HEK293T (cell line): ENCODE measurements around the gene CRYBA2.

Experiments
- BHLHE40 ChIP-seq: fragments of 450-650 bp; IDR thresholded peaks from 2 replicates; pipeline ENCODE4 v1.6.1; 2016; ENCODE audit warnings: mild to moderate bottlenecking, moderate library complexity, borderline replicate concordance
- FOXA1 ChIP-seq: fragments of 450-650 bp; IDR thresholded peaks from 2 replicates; pipeline ENCODE4 v1.6.1; 2016; ENCODE audit warnings: mild to moderate bottlenecking
- FOXK2 ChIP-seq: fragments of 450-650 bp; IDR thresholded peaks from 2 replicates; pipeline ENCODE4 v1.6.1; 2016; ENCODE audit warnings: mild to moderate bottlenecking
- FOXM1 ChIP-seq: fragments of 450-650 bp; IDR thresholded peaks from 2 replicates; pipeline ENCODE4 v1.6.1; 2017; ENCODE audit warnings: mild to moderate bottlenecking, borderline replicate concordance
- HDGF ChIP-seq: fragments of 450-650 bp; IDR thresholded peaks from 2 replicates; pipeline ENCODE4 v1.6.1; 2017; ENCODE audit warnings: antibody characterized with exemption, borderline replicate concordance
- LEF1 ChIP-seq: fragments of 450-650 bp; IDR thresholded peaks from 2 replicates; pipeline ENCODE4 v1.6.1; 2017; ENCODE audit warnings: mild to moderate bottlenecking, borderline replicate concordance
- NFRKB ChIP-seq: fragments of 450-650 bp; IDR thresholded peaks from 2 replicates; pipeline ENCODE4 v1.6.1; 2016; ENCODE audit warnings: mild to moderate bottlenecking, moderate library complexity
- PKNOX1 ChIP-seq: fragments of 450-650 bp; IDR thresholded peaks from 2 replicates; pipeline ENCODE4 v1.6.1; 2016
- SP1 ChIP-seq: fragments of 450-650 bp; IDR thresholded peaks from 2 replicates; pipeline ENCODE4 v1.6.1; 2017
- TARDBP ChIP-seq: fragments of 450-650 bp; IDR thresholded peaks from 2 replicates; pipeline ENCODE4 v1.6.1; 2016

- TF ChIP-seq BHLHE40 (no peak), HDGF (no peak), FOXK2 (no peak), FOXA1 (no peak), PKNOX1 (no peak), LEF1 (no peak), NFRKB (no peak), TARDBP (no peak), SP1 (no peak), FOXM1 (no peak)
These were observed 18.0 kb downstream of the CRYBA2 start for GRCh38 chr2:218975060-218975777.
